IgD-negative memory B cell (primary cell): ENCODE measurements around the gene RNF13. TPM values are rescaled to one million over a fixed set of nuclear protein-coding genes. Genes with fewer than 3 reads are reported as not detected.
A peak's percentile ranks its signal among the peaks of the same experiment; 100 is the strongest.
"Not testable (repeated sequence)": the region's sequence is repeated elsewhere in the genome, so short reads cannot be mapped to it uniquely, and the experiment has no call there.

Experiments used
- H3K27ac Mint-ChIP-seq, 3 donors: one replicate each; pipeline ENCODE4 v1.8.0; 2020 to 2022; ENCODE audit warnings: mild to moderate bottlenecking in 3 of 3, mixed read lengths in 3 of 3, moderate library complexity in 1 of 3
- H3K27me3 Mint-ChIP-seq: one replicate; pipeline ENCODE4 v1.8.0; 2021; ENCODE audit warnings: mixed read lengths
- H3K36me3 Mint-ChIP-seq: one replicate; pipeline ENCODE4 v1.8.0; 2020; ENCODE audit warnings: mild to moderate bottlenecking, mixed read lengths
- H3K4me1 Mint-ChIP-seq, 3 donors: one replicate each; pipeline ENCODE4 v1.8.0; 2020 to 2022; ENCODE audit warnings: mixed read lengths in 3 of 3, mild to moderate bottlenecking in 1 of 3
- H3K4me3 Mint-ChIP-seq, 4 donors: one replicate each; pipeline ENCODE4 v1.8.0; 2020 to 2022; ENCODE audit warnings: mild to moderate bottlenecking in 4 of 4, mixed read lengths in 4 of 4, moderate library complexity in 3 of 4
- H3K9me3 Mint-ChIP-seq, 3 donors: one replicate each; pipeline ENCODE4 v1.8.0; 2020 to 2021; ENCODE audit warnings: mixed read lengths in 3 of 3, mild to moderate bottlenecking in 1 of 3
- polyA plus RNA-seq: library from polyadenylated mRNA; unstranded; fragments of 300-500 nt; fragmentation: Illumina TruSeq; gene quantifications from one replicate; pipeline ENCODE4 v1.2.3, GENCODE V29; 2021

The RNF13 gene
- polyA plus RNA-seq, 1 donor from 2014 or later: 121 TPM

DNA sequence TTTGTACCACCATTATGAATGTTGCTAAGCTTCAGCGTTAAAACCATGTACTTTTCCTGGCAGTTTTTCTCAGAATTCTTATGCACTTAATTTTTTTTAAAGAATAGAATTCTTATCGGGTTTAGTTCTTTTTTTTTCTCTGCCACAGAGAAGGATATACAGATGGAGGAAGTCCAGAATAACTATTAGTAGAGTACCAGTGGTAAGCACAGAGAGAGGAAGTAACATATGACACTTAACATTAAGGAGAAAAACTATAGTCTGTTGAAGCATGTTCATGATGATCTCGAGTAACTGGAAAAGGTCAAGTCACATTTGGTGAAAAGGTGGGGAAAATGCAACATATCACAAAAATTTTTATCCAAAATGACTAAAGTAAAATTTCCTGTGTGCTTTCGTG, 68.9 kb downstream of the RNF13 start:
- H3K27me3 Mint-ChIP-seq: no peaks in the 10 kb centered on the region
- no peak overlapping the region for H3K27ac Mint-ChIP-seq
- peaks cover 0 to 6% (median 5%) of the 10 kb centered on the region in 3 donors for H3K9me3 Mint-ChIP-seq
- H3K4me3 Mint-ChIP-seq: no peak overlapping the region
- H3K36me3 Mint-ChIP-seq: peaks cover 4% of the 10 kb centered on the region
- peaks cover 6 to 28% (median 20%) of the 10 kb centered on the region in 3 donors for H3K4me1 Mint-ChIP-seq

DNA sequence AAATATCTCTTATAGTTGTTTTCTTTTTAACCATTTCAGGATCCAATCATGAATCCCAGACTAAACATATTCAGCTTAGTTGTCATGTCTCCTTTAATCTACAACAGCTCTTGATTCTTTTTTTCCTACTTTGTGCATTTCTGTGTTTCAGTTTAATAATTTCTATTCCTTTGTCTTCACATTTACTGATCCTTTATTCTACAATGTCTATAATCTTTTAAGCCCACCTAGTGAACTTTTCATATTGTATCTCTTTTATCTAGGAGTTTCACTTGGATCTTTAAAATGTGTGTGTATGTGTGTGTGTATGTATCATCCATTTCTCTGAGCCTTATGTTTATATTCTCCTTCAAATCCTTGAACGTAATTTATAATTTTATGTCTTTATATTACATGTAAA, 70.1 kb downstream of the RNF13 start:
- Mint-ChIP-seq H3K27me3 (no peaks in the 10 kb centered on the region), H3K36me3 (peaks cover 4% of the 10 kb centered on the region), H3K27ac (no peak overlapping the region), H3K9me3 (peaks cover 0 to 6% (median 5%) of the 10 kb centered on the region in 3 donors), H3K4me1 (peaks cover 6 to 28% (median 20%) of the 10 kb centered on the region in 3 donors), H3K4me3 (no peak overlapping the region)

DNA sequence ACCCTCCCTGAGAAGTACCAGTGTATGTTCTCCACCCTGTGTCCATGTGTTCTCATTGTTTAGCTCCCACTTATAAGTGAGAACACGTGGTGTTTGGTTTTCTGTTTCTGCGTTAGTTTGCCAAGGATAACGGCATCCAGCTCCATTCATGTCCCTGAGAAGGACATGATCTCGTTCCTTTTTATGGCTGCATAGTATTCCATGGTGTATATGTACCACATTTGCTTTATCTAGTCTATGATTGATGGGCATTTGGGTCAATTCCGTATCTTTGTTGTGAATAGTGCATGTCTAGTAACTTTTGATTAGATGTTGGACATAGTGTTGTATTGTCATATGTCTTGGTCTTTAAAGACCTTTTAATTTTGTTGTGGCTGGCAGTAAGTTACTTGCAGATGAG, 70.8 kb downstream of the RNF13 start:
- H3K9me3 Mint-ChIP-seq, H3K4me3 Mint-ChIP-seq, H3K27me3 Mint-ChIP-seq, H3K36me3 Mint-ChIP-seq: not testable (repeated sequence)
- Mint-ChIP-seq H3K27ac (peak overlapping the region in 1 of 3 donors; percentile 14), H3K4me1 (peaks cover 6 to 28% (median 20%) of the 10 kb centered on the region in 3 donors)

DNA sequence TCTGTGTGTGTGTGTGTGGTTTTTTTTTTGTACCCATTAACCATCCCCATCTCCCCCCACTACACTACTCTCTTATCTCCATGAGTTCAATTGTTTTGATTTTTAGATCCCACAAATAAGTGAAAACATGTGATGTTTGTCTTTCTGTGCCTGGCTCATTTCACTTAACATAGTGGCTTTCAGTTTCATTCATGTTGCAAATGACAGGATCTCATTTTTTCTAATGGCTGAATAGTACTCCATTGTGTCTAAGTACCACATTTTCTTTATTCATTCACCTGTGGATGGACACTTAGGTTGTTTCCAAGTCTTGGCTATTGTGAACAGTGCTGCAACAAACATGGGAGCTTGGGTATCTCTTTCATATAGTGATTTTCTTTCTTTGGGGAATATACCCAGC, 71.8 kb downstream of the RNF13 start:
- not testable (repeated sequence) for H3K4me3 Mint-ChIP-seq, H3K27me3 Mint-ChIP-seq, H3K9me3 Mint-ChIP-seq, H3K36me3 Mint-ChIP-seq
- peak overlapping the region in 1 of 3 donors; percentile 67 for H3K27ac Mint-ChIP-seq
- peaks cover 4 to 25% (median 21%) of the 10 kb centered on the region in 3 donors for H3K4me1 Mint-ChIP-seq

DNA sequence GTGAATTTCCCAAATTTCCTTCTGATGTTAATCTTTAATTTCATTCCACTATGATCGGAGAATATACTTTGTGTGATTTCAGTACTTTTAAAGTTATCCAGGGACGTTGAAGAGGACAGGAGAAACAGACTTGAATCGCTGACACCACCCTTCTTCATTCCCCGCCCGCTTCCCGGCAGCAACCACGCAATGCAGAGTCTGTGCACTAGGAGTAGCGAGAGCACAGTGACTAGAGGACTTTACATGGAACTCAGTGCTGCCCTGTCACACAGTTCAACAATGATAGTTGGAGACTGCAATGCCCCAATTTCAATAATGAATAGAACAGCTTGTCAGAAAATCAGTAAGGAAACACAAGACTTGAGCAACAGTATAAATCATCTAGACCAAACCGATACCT, 73.9 kb downstream of the RNF13 start:
- Mint-ChIP-seq H3K36me3 (peaks cover 6% of the 10 kb centered on the region), H3K4me3 (no peak overlapping the region), H3K27ac (no peak overlapping the region), H3K9me3 (peaks cover 0 to 6% (median 5%) of the 10 kb centered on the region in 3 donors), H3K4me1 (peaks cover 2 to 26% (median 18%) of the 10 kb centered on the region in 3 donors), H3K27me3 (no peaks in the 10 kb centered on the region)

DNA sequence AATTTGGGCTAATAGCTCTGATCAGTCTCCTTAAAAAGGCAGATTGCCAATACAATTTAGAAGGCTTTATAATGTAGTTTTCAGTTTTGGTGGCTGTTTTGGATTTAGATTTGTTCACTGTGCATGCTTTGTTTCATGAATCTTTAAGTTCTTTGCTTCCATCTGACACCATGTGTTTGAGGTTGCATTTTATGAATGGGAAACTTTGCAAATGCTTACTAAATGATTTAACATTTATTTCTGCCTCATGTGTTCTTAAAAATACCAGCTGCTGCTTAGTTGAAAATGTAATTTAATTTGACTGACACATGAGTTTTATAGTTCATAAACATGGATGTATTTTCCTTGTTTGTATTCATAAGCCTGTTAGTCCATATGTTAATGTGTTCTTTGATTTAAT, 78.6 kb downstream of the RNF13 start:
- Mint-ChIP-seq H3K4me3 (no peak overlapping the region), H3K27ac (no peak overlapping the region), H3K36me3 (peaks cover 6% of the 10 kb centered on the region), H3K4me1 (peaks cover 0 to 7% (median 5%) of the 10 kb centered on the region in 3 donors), H3K27me3 (no peaks in the 10 kb centered on the region), H3K9me3 (no peaks in the 10 kb centered on the region)

DNA sequence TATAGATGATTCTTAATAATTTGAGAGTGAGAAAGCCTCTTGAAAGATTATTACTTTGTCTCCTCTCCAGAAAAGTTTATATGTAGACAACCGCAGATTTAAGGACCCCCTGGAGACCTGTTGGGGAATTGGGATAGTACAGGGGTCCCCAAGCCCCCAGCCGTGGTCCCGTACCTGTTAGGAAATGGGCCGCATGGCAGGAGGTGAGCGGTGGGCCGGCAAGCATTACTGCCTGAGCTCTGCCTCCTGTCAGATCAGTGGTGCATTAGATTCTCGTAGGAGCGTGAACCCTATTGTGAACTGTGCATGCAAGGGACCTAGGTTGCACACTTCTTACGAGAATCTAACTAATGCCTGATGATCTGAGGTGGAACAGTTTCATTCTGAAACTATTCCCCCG, 79.4 kb downstream of the RNF13 start:
- Mint-ChIP-seq H3K4me1 (peaks cover 0 to 7% (median 6%) of the 10 kb centered on the region in 3 donors), H3K27ac (no peak overlapping the region), H3K9me3 (no peaks in the 10 kb centered on the region)

DNA sequence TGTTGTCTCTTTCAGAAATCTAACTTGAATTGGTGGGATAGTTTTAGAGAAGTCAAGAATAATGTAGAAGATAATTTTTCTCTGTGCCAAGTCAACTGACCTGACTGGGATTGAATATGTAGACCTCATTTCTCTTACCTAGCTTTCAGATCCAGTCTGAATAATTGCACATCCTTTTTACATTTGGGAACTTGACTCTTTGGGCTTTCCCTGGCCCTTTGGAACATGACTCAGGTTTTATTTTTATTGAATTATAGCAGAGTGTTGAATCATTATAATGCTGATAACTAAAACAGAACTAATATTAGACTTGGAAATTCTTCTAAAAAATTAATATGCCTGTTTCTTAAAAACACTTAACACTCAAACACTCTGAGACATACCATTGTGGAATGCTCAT, 81.2 kb downstream of the RNF13 start:
- no peaks in the 10 kb centered on the region for H3K27me3 Mint-ChIP-seq
- no peaks in the 10 kb centered on the region for H3K9me3 Mint-ChIP-seq
- H3K36me3 Mint-ChIP-seq: peaks cover 10% of the 10 kb centered on the region
- H3K4me1 Mint-ChIP-seq: peaks cover 0 to 16% (median 6%) of the 10 kb centered on the region in 3 donors
- H3K4me3 Mint-ChIP-seq: no peak overlapping the region
- H3K27ac Mint-ChIP-seq: no peak overlapping the region

More for the DNA sequence above, 79.4 kb downstream of the RNF13 start:
- H3K27me3 Mint-ChIP-seq: no peaks in the 10 kb centered on the region
- no peak overlapping the region for H3K4me3 Mint-ChIP-seq
- peaks cover 6% of the 10 kb centered on the region for H3K36me3 Mint-ChIP-seq

DNA sequence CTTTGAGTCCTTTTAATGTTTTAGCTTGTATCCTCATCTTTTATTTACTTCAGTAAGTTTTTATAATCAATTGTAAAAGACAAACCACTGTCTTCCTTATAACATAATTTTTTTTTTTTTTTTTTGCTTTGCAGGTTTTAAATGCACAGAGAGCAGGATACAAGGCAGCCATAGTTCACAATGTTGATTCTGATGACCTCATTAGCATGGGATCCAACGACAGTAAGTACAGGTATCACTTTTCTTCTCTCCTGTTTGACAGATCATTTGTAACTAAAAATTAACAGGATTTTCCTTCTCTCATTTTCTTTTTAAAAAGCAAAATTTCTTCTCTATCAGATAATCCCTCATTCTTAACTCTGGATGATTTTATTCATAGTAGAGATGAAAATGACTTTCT, 82.3 kb downstream of the RNF13 start:
- Mint-ChIP-seq H3K36me3 (peaks cover 7% of the 10 kb centered on the region), H3K9me3 (no peaks in the 10 kb centered on the region), H3K27me3 (no peaks in the 10 kb centered on the region), H3K4me1 (peaks cover 0 to 16% (median 4%) of the 10 kb centered on the region in 3 donors), H3K27ac (no peak overlapping the region), H3K4me3 (no peak overlapping the region)

DNA sequence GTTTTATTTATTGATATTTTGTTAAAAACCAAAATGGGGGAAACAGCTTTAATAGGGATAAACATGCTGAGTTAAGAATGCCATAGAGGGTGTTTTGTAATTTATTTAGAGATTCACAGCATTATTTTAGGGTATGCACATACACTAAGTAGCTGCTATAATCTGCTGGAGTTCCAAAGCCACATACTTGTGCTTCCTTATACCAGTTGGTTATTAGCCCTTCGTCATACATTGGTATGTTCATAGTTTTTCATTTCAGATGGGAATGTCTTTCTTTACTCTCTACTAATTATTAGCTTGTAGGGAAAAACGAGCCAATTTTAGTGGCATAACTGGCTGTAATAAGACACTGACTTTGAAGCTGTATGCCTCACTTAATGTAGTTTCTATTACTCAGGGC, 82.8 kb downstream of the RNF13 start:
- H3K4me3 Mint-ChIP-seq: no peak overlapping the region

DNA sequence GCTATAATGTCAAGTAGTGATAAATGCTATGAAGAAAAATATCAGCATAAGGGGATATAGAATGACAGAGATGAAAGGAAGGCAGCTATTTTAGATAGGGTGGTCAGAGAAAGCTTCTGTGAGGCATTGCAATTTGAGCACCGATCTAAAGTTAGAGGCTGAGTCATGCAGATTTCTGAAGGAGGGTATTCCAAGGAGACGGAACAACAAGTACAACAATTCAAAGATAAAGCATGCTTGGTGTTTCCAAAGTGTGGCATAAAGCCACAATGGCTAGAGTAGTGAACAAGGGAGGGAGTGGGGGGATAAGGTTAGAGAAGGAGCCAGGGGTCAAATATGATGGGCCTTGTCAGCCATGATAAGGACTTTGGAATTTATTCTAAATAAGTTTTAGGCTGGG, 85.8 kb downstream of the RNF13 start:
- H3K4me1 Mint-ChIP-seq: peaks cover 0 to 15% (median 4%) of the 10 kb centered on the region in 3 donors
- peaks cover 4% of the 10 kb centered on the region for H3K36me3 Mint-ChIP-seq
- no peak overlapping the region for H3K4me3 Mint-ChIP-seq
- H3K27ac Mint-ChIP-seq: no peak overlapping the region
- H3K9me3 Mint-ChIP-seq: no peaks in the 10 kb centered on the region
- H3K27me3 Mint-ChIP-seq: no peaks in the 10 kb centered on the region

More for the DNA sequence above, 82.8 kb downstream of the RNF13 start:
- H3K9me3 Mint-ChIP-seq: no peaks in the 10 kb centered on the region
- peaks cover 0 to 14% (median 4%) of the 10 kb centered on the region in 3 donors for H3K4me1 Mint-ChIP-seq
- H3K27me3 Mint-ChIP-seq: no peaks in the 10 kb centered on the region
- H3K27ac Mint-ChIP-seq: no peak overlapping the region
- H3K36me3 Mint-ChIP-seq: peaks cover 7% of the 10 kb centered on the region

DNA sequence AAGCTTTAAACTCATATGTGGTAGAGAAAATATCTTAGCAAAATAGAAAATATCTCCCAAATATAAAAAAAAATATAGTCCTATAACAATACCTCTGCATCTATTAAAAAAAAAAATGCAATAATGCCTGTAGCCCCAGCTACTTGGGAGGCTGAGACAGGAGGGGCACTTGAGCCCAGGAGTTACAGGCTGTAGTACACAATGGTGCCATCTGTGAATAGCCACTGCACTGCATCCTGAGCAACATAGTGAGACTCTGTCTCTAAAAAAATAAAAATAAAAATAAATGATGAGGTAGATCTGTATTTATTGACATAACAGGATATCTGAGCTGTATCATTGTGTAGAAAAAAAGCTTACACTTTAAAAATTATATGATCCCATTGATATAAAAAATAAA, 87.3 kb downstream of the RNF13 start:
- no peaks in the 10 kb centered on the region for H3K27me3 Mint-ChIP-seq
- H3K36me3 Mint-ChIP-seq: peaks cover 6% of the 10 kb centered on the region
- no peak overlapping the region for H3K27ac Mint-ChIP-seq
- H3K4me3 Mint-ChIP-seq: no peak overlapping the region
- peaks cover 0 to 15% (median 4%) of the 10 kb centered on the region in 3 donors for H3K4me1 Mint-ChIP-seq
- no peaks in the 10 kb centered on the region for H3K9me3 Mint-ChIP-seq

DNA sequence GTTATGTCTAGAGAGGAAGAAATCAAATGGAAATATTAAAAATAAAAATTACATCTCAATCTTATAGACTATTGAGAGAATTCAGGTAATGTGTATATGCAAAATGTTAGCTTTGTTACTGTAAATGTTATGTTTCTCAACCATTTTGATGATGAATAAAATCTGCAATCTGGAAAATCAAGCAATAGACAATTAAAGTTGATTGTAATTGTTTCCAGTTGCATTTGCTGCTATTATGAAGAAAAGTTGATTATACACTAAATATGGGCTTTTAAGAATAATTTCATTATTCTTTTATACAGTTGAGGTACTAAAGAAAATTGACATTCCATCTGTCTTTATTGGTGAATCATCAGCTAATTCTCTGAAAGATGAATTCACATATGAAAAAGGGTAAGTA, 88.8 kb downstream of the RNF13 start:
- Mint-ChIP-seq H3K9me3 (no peaks in the 10 kb centered on the region), H3K4me1 (peaks cover 0 to 15% (median 4%) of the 10 kb centered on the region in 3 donors), H3K27ac (no peak overlapping the region), H3K36me3 (peaks cover 6% of the 10 kb centered on the region), H3K4me3 (no peak overlapping the region), H3K27me3 (no peaks in the 10 kb centered on the region)

DNA sequence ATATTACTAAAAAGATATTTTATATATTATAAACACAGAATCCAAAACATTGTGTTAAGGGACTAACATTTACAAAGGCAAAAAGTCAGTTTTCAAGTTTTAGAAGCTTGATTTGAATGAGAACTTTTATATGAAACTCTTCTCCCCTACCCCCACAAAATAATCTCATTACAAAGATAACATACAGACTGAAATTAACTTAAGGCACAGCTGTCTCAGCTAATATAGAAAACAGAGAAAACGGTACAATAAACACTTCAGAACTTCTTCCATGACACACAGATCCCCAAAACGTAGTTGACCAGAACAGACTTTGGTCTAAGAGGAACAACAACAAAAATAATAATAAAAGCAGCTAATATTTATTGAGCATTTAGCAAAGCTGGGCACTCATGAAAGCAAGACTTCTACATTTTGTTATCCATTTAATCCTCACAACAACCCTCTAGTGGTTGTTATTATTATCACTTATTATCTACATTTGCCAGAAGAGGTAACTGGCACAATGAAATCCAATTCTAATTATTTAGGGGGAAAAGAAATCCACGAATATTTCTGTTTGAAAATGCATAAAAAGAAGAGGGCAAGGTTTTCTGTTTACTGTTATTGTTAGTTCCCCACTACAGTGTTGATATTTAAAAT, 89.6 kb downstream of the RNF13 start:
- Mint-ChIP-seq H3K4me3 (no peak overlapping the region), H3K36me3 (peaks cover 6% of the 10 kb centered on the region), H3K27ac (peak overlapping the region in 1 of 3 donors; percentile 51)

DNA sequence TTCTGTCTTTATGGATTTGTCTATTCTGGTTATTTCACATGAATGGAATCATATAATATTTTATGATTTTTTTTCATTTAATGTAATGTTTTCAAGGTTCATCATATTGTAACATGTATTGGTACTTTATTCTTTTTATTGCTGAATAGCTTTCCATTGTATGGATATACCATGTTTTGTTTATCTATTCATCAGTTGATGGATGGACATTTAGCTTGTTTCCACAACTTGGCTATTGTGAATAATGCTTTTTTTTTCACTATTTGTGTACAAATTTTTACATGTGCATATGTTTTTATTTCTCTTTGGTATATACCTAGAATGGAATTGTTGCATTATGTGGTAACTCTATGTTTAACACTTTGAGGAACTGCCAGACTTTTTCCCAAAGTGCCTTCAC, 93.0 kb downstream of the RNF13 start:
- Mint-ChIP-seq H3K4me1 (peaks cover 0 to 10% (median 0%) of the 10 kb centered on the region in 3 donors), H3K4me3 (no peak overlapping the region), H3K9me3 (no peaks in the 10 kb centered on the region), H3K27me3 (no peaks in the 10 kb centered on the region), H3K27ac (no peak overlapping the region), H3K36me3 (peaks cover 2% of the 10 kb centered on the region)

More for the DNA sequence above, 89.6 kb downstream of the RNF13 start:
- peaks cover 0 to 12% (median 3%) of the 10 kb centered on the region in 3 donors for H3K4me1 Mint-ChIP-seq
- H3K9me3 Mint-ChIP-seq: no peaks in the 10 kb centered on the region
- no peaks in the 10 kb centered on the region for H3K27me3 Mint-ChIP-seq

DNA sequence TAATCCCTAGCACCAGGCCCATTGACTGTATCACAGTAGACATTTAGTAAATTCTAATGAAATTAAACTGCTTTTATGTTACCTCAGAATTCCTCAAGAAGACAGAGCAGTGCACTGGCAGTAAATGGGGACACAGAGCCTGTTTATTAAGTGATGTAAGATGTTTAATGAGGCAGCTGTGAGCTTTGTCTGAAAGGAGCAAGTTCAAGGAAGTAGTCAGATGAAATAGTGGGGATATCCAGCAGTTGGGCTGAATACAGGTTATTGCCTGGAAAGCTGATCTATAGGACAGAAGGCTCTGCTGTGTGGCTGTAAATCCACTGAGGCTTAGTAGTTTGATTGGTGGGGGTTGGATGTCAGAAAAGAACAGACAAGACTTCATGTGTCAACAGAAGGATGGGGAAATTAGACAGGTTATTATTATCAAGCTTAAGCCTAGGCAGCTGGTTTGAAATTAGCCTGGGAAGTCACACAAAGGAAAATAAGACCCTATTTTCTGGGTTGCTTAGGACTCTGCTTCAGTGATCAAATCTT, 95.5 kb downstream of the RNF13 start:
- Mint-ChIP-seq H3K4me1 (peaks cover 0 to 4% (median 0%) of the 10 kb centered on the region in 3 donors), H3K27me3 (no peaks in the 10 kb centered on the region), H3K9me3 (no peaks in the 10 kb centered on the region), H3K4me3 (no peak overlapping the region), H3K27ac (peak overlapping the region in 1 of 3 donors; percentile 33), H3K36me3 (peaks cover 7% of the 10 kb centered on the region)
